ENCODE measurements around the gene SDE2. TPM values are rescaled to one million over a fixed set of nuclear protein-coding genes. Genes with fewer than 3 reads are reported as not detected.
"Not testable (repeated sequence)": the region's sequence is repeated elsewhere in the genome, so short reads cannot be mapped to it uniquely, and the experiment has no call there.

The SDE2 gene
- total RNA-seq, 1 donor from 2014 or later = 21.5 TPM

- Mint-ChIP-seq H3K36me3 (ENCODE audit: low read depth) (peaks cover 5% of the 10 kb centered on the region), H3K27me3 (ENCODE audit: low read depth) (no peaks in the 10 kb centered on the region), H3K4me1 (ENCODE audit: low read depth) (peaks cover 9% of the 10 kb centered on the region), H3K27ac (ENCODE audit: unreplicated experiment) (no peak overlapping the region), H3K4me3 (ENCODE audit: unreplicated experiment) (no peak overlapping the region), H3K9me3 (ENCODE audit: low read depth) (no peaks in the 10 kb centered on the region)
- TF ChIP-seq, protein P1, sequence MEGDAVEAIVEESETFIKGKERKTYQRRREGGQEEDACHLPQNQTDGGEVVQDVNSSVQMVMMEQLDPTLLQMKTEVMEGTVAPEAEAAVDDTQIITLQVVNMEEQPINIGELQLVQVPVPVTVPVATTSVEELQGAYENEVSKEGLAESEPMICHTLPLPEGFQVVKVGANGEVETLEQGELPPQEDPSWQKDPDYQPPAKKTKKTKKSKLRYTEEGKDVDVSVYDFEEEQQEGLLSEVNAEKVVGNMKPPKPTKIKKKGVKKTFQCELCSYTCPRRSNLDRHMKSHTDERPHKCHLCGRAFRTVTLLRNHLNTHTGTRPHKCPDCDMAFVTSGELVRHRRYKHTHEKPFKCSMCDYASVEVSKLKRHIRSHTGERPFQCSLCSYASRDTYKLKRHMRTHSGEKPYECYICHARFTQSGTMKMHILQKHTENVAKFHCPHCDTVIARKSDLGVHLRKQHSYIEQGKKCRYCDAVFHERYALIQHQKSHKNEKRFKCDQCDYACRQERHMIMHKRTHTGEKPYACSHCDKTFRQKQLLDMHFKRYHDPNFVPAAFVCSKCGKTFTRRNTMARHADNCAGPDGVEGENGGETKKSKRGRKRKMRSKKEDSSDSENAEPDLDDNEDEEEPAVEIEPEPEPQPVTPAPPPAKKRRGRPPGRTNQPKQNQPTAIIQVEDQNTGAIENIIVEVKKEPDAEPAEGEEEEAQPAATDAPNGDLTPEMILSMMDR (IDR thresholded peaks at IDR 0.05) = no peak
- DNase-seq (ENCODE audit: low spot score) = no peak
Observed at GRCh38 chr1:225974454-225974853, 24.7 kb downstream of the SDE2 start.

DNA sequence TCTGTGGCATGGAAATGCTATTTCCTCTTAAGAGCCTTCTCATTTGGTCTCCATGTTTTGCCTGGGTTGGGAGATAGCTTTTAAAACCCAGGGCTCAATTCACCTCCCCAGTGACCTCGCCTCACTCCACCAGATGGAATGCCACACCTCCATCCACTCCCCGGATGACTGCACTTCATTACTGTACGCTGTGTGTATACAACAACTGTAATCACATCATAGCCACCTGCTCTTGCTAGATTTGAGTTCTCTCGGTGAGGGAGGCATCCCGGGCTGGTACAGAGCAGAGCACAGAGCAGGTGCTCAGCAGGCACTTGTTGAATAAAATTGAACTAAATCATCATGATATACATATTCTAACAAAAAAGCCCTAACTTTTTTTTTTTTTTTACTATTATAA lies 26.0 kb downstream of the SDE2 start:
- no peak for DNase-seq (ENCODE audit: low spot score)
- no peaks in the 10 kb centered on the region for H3K27me3 Mint-ChIP-seq (ENCODE audit: low read depth)
- TF ChIP-seq, protein P1 (IDR thresholded peaks at IDR 0.05) = no peak
- H3K4me3 Mint-ChIP-seq (ENCODE audit: unreplicated experiment) = no peak overlapping the region
- peaks cover 9% of the 10 kb centered on the region for H3K4me1 Mint-ChIP-seq (ENCODE audit: low read depth)
- no peak overlapping the region for H3K27ac Mint-ChIP-seq (ENCODE audit: unreplicated experiment)
- peaks cover 3% of the 10 kb centered on the region for H3K36me3 Mint-ChIP-seq (ENCODE audit: low read depth)
- no peaks in the 10 kb centered on the region for H3K9me3 Mint-ChIP-seq (ENCODE audit: low read depth)

DNA sequence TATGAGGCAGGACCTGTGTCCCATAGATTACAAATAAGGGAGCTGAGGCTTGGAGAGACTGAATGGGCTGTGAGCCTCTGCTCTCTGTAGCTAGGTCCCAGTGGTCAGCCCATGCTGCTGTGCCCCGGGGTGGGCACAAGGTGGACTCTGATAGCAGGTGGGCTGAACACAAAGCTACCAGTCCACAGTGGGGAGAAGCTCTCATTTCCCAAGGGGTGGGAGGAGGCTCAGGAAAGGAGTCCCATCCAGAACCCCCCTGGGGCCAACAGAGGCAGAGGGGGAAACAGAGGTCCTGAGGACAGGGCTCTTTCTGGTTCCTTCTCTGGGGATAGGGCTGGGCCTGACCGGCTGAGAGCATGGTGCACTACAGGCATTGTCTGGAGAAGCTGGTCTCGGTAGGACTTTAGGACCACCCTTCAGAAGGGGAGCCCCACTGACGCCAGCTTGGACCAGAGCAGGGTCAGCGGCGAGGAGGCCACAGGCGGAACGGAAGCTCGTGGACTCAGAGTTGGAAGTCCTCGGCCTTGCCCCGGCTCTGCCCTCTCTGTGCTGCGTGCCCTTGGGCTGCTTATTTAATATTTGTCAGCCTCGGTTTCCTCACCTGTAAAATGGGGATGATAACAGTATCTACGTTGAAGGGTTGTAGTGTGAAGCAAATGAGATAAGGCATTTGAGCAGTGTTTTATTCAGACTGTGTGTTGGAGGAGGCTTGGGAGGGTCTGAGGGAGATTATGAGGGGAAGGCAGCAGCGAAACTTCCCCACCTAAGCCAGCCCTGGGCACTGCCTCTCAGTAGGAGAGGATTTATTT lies 26.6 kb downstream of the SDE2 start:
- peaks cover 3% of the 10 kb centered on the region for H3K36me3 Mint-ChIP-seq (ENCODE audit: low read depth)
- H3K27ac Mint-ChIP-seq (ENCODE audit: unreplicated experiment) = no peak overlapping the region
- no peak overlapping the region for H3K4me3 Mint-ChIP-seq (ENCODE audit: unreplicated experiment)
- TF ChIP-seq, protein P1 (IDR thresholded peaks at IDR 0.05) = no peak
- H3K9me3 Mint-ChIP-seq (ENCODE audit: low read depth) = no peaks in the 10 kb centered on the region
- peaks cover 8% of the 10 kb centered on the region for H3K4me1 Mint-ChIP-seq (ENCODE audit: low read depth)
- no peaks in the 10 kb centered on the region for H3K27me3 Mint-ChIP-seq (ENCODE audit: low read depth)
- no peak for DNase-seq (ENCODE audit: low spot score)

DNA sequence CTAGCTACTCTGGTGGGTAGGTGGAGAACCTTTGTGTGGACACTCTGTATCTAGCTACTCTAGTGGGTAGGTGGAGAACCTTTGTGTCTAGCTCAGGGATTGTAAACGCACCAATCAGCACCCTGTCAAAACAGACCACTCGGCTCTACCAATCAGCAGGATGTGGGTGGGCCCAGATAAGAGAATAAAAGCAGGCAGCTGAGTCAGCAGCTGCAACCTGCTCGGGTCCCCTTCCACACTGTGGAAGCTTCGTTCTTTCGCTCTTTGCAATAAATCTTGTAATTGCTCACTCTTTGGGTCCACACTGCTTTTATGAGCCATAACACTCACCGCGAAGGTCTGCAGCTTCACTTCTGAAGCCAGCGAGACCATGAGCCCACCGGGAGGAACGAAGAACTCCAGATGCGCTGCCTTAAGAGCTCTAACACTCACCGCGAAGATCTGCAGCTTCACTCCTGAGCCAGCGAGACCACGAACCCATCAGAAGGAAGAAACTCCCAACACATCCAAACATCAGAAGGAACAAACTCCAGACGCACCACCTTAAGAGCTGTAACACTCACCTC lies 28.5 kb downstream of the SDE2 start:
- H3K4me1 Mint-ChIP-seq (ENCODE audit: low read depth); H3K4me3 Mint-ChIP-seq (ENCODE audit: unreplicated experiment); H3K36me3 Mint-ChIP-seq (ENCODE audit: low read depth); DNase-seq (ENCODE audit: low spot score); H3K27me3 Mint-ChIP-seq (ENCODE audit: low read depth); H3K9me3 Mint-ChIP-seq (ENCODE audit: low read depth); H3K27ac Mint-ChIP-seq (ENCODE audit: unreplicated experiment): not testable (repeated sequence)

DNA sequence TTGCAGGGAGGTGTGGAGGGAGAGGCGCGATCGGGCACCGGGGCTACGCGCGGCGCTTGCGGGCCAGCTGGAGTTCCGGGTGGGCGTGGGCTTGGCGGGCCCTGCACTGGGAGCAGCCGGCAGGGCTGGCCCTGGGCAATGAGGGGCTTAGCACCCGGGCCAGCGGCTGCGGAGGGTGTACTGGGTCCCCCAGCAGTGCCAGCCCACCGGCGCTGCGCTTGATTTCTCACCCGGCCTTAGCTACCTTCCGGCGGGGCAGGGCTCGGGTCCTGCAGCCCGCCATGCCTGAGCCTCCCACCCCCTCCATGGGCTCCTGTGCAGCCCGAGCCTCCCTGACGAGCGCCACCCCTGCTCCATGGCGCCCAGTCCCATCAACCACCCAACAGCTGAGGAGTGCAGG lies 29.4 kb downstream of the SDE2 start:
- H3K27me3 Mint-ChIP-seq (ENCODE audit: low read depth); H3K9me3 Mint-ChIP-seq (ENCODE audit: low read depth); H3K4me1 Mint-ChIP-seq (ENCODE audit: low read depth); H3K36me3 Mint-ChIP-seq (ENCODE audit: low read depth); H3K4me3 Mint-ChIP-seq (ENCODE audit: unreplicated experiment); H3K27ac Mint-ChIP-seq (ENCODE audit: unreplicated experiment); DNase-seq (ENCODE audit: low spot score): not testable (repeated sequence)

DNA sequence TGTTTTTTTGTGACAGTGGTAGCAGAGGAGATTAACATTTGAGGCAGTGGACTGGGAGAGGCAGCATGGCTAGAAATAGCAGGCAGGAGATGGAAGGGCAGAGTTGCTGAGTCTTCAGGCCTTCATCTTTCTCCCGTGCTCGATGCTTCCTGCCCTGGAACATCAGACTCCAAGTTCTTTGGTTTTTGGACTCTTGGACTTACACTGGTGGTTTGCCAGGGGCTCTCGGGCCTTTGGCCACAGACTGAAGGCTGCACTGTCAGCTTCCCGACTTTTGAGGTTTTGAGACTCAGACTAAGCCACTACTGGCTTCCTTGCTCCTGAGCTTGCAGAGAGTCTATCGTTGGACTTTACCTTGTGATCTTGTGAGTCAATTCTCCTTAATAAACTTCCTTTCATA lies 33.9 kb downstream of the SDE2 start:
- no peaks in the 10 kb centered on the region for H3K9me3 Mint-ChIP-seq (ENCODE audit: low read depth)
- no peak overlapping the region for H3K4me3 Mint-ChIP-seq (ENCODE audit: unreplicated experiment)
- TF ChIP-seq, protein P1 (IDR thresholded peaks at IDR 0.05) = no peak
- peaks cover 6% of the 10 kb centered on the region for H3K27me3 Mint-ChIP-seq (ENCODE audit: low read depth)
- no peak for DNase-seq (ENCODE audit: low spot score)
- H3K27ac Mint-ChIP-seq (ENCODE audit: unreplicated experiment) = no peak overlapping the region
- no peaks in the 10 kb centered on the region for H3K36me3 Mint-ChIP-seq (ENCODE audit: low read depth)
- no peaks in the 10 kb centered on the region for H3K4me1 Mint-ChIP-seq (ENCODE audit: low read depth)

Data from chondrocyte (in vitro differentiated cells).